ENCODE results near the gene FERMT3.

DNA sequence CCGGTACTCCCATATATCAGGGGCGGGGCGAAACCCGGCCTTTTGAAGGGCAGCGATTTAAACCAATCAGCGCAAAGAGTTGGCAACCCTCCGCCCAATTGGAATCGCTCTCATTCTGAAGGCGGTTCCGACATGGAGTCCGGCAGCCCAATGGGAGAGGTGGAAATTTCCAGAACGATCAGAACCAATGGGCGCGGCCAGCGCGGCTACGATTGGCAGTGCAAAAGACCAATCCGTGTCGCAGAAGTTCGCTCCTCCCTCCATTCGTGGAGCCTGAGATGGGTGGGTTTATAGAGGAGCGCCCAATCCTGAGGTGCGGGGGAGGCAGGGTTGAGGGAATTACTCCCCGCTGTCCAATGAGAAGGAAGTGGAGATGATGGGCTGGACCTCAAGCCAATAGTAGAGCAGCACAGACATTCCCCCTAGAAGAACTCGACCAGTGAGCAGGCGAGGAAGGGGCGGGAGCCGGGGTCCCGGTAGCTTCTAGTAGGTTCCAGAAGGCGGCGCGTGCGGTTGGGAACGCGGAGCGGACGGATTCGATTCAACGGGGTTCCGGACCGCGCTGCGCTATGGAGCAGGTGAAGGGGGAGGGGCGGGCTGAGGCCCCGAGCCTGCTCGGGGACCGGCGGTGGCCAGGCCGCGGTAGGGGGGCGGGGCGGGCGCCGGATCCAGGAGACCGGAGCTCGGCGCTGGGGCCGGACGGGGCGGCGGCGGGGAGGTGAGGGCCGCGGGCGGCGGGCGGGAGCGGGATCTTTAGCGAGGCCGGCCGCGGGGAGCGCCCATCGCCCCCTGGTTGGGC, 20.6 kb upstream of the FERMT3 start, which contains the start of gene STIP1:
- TF ChIP-seq POLR2AphosphoS5 (IDR thresholded peaks at IDR 0.05; ENCODE audit: borderline replicate concordance, low read depth, low read length): peak; percentile 61
- no peak for TF ChIP-seq EZH2 (IDR thresholded peaks at IDR 0.05)
